ENCODE results near the gene GPX4.

GPX4 gene

GRCh38 chr19:1149259-1150045, 45.7 kb downstream of the GPX4 start:
- DNase-seq (ENCODE audit: low spot score) = no peak

- no peak for DNase-seq (ENCODE audit: low spot score)
Measured at GRCh38 chr19:1150333-1151036, 46.7 kb downstream of the GPX4 start.

GRCh38 chr19:1151037-1151724, 47.4 kb downstream of the GPX4 start:
- no peak for DNase-seq (ENCODE audit: low spot score)

GRCh38 chr19:1151917-1152587, 48.3 kb downstream of the GPX4 start:
- DNase-seq (ENCODE audit: low spot score) = no peak

- DNase-seq (ENCODE audit: low spot score) = no peak
Measured at GRCh38 chr19:1153891-1154730, 50.3 kb downstream of the GPX4 start.

GRCh38 chr19:1154731-1155351, 51.0 kb downstream of the GPX4 start:
- DNase-seq (ENCODE audit: low spot score) = no peak

GRCh38 chr19:1155352-1156304, 51.8 kb downstream of the GPX4 start:
- no peak for DNase-seq (ENCODE audit: low spot score)
